Activated CD4-positive, CD25-positive, alpha-beta regulatory T cell treated with anti-CD3 and anti-CD28 coated beads, Interleukin-2, amount 50 U/mL, for 16 hours (primary cell): ENCODE data around the gene LACRT.
"Not testable (repeated sequence)": the region's sequence is repeated elsewhere in the genome, so short reads cannot be mapped to it uniquely, and the experiment has no call there.

Experiments used
- DNase-seq: peaks from one replicate; pipeline ENCODE4 v3.0.0-alpha.2; 2020; ENCODE audit warnings: low read depth, low spot score

LACRT gene, protein sequence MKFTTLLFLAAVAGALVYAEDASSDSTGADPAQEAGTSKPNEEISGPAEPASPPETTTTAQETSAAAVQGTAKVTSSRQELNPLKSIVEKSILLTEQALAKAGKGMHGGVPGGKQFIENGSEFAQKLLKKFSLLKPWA

DNA sequence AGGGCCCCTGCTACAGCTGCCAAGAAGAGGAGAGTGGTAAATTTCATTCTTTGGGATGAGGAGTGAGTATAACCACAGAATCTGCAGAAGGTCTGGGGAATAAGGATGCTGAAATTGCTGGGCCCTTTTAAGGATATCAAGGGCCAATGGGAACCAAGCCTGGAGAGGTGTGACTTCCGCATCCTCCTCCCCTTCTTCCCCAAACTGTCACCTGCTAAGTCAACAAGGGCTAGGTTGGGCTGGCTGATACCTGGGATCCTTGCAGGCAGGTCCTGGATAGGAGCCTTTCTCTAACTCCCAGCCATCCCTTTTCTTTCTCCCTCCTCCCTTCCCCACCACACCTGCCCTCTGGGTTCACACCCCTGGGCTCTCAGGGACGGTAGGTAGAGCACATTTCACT is at the start of gene LACRT:
Gene LACRT (minus strand): TSS at position 101 of the 400 bp plus-strand sequence. CDS start 54 bp downstream, at position 47.
- DNase-seq, result no peak

DNA sequence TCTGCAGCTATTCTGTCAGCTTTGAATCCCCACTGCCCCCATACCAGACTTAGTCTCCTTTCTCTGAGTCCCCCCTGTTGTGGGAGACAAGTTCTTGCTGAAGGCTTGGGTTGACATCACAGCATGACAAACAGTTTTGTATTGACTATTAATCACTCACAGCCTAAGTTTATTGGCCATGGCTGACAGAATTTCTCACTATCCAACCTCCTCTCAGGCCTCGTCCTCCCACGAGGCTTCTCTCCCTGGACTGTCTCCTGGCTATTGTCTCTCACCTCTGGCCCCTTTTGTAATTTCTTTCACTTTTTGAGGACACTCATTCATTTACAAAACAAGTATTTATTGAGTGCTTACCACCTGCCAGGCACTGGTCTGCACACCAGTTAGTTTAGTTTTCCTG is 48.7 kb upstream of the LACRT start:
- no peak for DNase-seq

DNA sequence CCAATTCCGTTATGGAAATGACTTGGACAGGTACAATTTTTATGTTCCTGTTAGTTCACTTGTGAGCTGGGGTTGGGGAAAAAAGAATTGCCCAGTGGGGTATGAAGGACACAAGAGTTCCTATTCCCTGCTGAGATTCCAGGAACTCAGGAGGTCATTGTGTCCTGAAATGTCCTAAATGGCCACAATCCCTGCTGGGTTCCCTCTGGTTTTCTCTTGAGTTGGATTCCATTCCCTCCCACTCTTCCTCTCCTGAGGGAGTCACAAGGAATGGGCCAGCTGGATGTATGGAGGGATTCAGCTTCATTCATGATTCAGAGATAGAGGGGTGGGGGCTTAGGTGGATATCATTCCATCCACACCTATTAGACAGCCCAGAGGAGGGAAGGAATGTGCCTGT is 48.0 kb upstream of the LACRT start:
- no peak for DNase-seq

DNA sequence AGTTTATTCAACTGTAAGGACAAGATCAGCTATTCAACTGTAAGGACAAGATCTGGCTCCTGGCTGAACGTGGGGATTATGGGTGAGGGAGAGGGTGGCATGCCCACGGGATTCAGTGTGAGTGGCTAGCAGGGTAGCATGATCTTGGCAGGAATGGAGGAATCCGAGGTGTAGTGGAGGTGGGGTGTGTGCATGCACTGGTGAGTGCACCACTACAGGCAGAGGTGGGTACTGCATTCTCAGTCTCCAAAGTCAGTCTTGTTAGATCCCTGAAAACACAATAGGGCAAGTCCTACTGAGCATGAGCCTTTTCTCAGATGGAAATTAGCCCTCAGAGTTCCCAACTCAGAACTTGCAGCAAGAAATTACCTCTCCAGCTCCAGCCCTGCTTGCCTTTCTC is 45.7 kb upstream of the LACRT start:
- no peak for DNase-seq

DNA sequence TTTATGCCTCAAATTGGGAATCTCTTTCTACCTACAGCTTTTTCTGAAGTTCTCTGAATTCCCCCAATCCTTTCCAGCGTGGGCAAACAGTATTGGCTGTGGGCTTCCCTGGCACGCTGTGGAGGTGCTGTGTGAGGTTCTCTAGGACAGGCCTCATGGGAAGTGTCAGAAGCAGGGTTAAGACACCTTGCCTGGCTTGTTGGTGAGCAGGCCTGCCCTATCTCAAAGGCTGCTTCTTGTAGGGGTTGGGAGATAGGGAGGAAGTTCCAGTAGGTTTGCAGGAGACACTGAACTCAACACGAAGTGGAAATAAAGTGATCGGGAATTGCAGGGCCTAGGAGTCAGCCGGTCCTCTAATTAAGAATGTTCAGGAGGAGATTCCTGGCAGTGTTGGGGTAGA is 43.4 kb upstream of the LACRT start:
- DNase-seq, result no peak

DNA sequence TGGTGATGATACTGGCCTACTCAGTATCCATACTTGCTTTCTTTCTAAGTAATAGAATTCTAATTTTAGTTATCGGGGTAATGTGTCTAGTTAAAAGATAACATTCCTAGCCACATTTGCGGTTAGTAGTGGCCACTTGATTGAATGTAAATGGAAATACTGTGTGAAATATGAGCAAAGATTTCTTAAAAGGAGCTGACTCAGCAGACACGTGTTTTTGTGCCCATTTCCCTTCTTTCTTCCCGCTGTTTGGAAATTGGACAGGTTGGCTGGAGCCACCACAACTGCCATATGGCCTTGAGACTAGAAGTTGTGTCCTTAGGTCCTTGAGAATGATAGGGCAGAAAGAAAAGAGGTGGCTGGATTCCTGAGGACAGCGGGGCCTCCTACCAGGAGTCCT is 33.2 kb upstream of the LACRT start:
- no peak for DNase-seq

DNA sequence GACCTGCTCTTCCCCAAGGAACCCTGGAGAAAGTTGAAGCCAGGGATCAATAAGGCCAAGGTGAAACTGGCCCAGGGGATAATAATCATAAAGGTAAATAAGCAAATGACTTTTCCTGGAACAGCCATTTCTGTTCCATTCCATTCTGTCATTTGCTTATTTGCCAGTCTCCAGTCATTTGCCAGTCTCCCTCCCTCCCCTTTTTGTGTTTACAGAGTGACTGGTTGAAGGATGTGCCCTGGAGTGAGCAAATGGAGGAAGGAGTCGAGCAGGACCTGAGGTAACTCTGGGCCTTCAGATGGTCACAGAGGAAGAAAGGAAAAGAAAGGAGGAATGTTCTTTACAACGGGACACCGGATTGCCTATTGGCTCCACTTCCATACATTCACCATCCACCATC is 31.3 kb upstream of the LACRT start:
- no peak for DNase-seq

DNA sequence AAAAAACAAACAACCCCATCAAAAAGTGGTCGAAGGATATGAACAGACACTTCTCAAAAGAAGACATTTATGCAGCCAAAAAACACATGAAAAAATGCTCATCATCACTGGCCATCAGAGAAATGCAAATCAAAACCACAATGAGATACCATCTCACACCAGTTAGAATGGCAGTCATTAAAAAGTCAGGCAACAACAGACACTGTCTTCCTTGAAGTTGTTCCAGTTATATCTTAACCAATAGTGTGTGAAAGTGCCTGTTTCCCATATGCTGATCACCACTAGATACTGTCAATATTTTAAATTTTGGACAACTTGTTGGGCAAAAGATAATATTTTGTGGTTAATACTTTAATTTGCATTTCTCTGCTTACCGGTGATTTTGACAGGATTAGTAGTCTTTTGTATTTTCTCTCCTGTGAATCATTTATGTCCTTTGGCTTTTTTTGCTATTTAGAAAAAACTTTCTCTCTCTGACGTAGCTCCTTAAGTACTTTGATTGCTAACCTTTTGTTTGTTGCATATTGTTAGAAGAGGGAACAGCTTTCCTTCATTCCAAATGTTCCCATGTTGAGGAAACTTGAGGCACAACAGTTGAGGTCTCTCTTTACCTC is 30.4 kb upstream of the LACRT start:
- DNase-seq, result not testable (repeated sequence)

DNA sequence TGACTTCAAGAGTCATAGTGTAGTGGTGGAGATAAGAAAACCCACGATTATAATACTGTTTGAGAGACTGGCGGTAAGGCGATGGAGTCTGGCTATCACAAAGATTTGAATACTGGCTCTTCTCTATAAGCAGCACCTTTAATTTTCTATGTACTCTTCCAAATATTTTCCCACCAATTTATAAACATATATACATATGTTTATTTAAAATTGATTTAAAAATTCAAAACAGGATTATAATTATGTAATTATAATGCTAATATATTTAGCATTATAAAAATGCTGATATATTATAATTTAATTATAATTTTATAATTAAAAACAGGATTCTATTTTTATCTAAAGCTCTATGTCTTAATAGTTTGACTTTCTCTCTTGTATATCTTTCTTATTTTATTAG is 28.9 kb upstream of the LACRT start:
- no peak for DNase-seq

DNA sequence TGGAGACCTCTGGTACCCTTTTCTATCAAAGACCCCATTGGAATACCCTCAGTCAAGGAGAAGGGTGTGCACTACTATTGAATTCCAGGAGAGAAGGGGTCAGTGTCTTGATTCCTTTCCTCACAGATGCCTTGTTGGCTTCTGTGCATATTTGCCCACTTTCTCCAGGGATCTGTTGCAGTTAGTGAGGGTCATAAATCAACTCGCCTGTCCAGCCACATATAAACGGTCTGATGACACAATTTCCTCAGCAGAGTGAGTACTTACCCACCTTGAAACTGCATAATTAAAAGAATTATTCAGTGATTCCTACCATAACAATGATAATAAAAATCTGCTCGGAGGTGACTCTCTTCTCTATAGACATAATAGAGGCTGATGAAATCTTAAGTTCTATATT is 27.3 kb upstream of the LACRT start:
- DNase-seq, result no peak

DNA sequence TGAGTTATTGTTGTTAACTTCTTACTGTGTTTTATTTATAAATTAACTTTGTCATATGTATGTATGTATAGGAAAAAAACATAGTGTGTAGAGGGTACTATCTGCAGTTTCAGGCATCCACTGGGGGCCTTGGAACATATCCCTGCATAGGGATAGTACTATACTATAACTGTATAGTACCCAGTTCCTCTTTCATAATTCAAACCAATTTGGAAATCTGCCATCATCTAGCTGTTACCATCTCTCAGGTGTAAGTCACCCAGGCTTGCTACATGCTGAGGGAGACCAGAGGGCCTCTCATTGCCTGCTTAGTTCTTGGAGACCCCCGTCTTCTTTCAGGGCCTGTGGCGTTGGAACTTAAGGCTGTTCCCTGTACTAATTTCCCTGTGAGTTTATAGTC is 26.4 kb upstream of the LACRT start:
- DNase-seq, result no peak

DNA sequence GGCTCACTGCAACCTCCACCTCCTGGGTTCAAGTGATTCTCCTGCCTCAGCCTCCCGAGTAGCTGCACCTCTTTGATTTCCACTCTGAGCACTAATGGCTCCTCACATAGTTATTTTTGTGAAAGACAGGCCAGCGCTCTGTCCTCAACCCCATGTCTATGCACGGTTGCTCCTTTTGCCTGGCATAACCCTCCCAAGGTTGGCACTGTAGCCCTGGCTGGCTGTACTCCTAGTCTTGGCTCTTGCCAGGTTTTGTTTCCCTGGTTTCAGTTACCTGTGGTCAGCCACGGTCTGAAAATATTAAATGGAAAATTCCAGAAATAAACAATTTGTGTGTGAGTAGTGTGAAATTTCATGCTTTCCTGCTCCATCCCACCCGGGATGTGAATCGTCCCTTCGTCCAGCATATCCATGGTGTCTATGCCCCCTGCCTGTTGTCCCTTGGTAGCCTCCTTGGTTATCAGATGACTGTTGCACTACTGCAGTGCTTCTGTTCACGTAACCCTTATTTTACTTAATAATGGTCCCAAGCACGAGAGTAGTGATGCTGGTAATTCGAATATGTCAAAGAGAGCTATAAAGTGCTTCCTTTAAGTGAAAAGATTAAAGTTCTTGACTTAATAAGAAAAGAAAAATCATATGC is 25.7 kb upstream of the LACRT start:
- DNase-seq, result no peak

DNA sequence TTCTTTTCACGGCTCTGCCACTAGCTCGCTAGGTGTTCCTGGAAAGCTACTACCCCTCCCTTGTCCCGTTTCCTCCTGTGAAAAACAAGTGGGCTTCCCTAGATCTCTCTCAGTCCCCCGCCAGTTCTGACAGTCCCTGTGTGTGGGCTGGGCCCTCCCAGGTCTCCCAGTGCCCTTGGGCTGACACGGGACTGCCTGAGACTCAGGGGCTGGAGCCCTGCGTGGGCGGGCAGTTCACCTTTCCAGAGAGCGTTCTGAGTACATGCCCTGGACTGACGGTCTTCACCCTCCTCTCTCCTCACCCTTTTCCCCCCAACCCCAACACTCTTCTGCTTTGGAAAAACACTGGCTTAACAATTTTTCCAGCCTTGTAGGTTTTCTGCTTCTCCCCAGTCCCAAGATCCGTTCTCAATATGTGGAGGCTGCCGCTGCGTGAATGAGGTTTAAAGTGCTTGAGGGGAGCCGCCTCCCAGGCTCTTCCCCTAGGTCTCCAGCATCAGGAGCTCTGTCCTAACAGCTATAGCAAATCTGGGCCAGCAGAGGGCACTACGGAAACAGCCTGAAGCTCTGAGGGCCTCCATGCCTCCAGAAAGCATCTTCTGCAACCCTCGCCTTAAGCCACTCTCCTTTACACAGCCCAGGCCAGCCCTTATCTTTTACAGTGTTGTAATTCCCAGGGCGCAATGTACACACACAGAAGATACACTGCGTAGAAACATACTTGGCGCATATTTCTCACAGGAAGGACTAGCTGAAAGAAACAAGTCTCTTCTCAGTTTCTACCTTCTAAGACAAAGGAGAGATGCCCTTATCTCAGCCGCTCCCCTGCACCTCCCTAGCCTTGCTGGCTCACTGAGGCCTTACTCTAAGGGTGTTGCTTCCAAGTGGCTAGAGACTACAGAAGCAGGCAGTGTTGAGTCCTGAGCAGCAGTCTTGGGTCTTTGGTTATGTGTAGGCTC is 23.9 kb upstream of the LACRT start:
- DNase-seq, result peak; percentile 5

DNA sequence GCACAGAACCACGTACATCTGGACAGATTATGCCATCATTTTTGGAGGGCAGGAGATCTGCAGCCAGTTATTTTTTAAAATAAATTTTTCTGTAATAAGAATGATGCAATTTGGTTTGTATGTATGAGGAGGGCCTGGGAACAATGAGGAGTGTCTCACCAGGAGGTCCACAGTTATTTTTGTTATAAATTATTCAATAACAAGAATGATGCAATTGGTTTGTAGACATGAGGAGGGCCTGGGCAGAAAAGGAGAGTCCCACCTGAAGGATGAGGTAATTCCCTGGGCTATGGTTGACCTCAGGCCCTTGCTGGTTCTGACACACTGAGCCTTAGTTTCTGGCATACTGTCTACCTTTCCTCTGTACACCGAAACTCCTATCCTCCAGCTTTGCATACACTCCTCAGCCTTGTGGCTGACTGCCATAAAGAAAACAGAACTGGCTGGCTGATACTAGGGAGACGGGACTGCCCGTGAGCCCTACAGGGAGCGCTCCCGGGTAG is 22.5 kb upstream of the LACRT start:
- DNase-seq, result no peak

DNA sequence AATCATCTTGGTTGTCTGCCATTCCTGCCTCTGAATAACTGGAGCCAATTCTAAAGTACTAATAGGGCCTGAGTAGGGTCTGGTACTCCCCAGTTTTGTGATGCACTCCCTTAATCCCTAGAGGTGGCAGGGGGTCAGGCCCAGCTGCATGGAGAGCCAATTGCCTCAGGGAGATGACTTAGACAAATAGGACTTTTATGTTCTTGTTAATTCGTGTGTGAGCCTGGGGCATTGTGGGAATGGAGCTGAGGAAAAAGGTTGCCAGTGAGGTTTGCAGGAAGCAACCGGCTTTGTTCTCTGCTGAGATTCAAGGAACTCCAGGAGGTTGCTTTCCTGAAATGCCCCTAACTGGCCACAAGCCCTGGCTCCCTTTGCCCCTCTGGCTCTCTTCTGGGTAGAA is 20.2 kb upstream of the LACRT start:
- DNase-seq, result no peak

DNA sequence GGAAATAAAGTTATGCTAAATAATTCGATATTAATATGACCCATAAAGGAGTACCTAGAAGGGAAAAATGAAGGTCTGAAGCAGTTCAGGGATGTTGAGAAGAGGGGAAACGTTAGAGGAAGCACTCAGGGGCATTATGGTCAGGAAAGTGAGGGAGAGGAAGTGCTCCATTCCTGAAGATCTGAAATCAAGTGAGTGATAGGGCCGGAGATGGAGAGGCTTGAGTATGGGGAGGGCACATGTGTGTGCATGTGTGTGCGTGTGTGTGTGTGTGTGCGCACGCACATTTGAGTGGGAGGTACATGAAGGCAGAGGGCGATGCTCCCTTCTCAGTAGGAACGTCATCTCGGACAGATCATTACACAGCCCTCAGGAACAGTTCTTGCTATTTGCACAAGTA is 18.3 kb upstream of the LACRT start:
- no peak for DNase-seq

DNA sequence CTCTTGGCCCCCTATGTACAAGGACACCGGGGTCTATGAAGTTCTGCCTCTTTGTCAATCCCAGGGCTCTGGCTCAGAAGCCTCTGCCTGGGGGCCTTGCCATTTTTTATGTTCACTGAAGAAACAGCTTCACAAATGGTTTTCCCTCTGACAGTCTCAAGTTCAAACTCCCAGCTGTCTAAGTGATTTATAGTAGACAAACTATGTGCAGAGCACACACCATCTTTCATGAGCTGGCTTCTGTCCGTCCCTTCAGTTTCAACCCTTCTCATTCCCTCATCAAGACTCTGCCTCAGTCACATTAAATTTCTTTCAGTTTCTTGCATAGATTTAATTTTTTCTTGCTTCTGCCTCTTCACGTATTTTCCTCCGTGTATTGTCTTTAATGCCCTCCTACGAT is 16.2 kb upstream of the LACRT start:
- no peak for DNase-seq

DNA sequence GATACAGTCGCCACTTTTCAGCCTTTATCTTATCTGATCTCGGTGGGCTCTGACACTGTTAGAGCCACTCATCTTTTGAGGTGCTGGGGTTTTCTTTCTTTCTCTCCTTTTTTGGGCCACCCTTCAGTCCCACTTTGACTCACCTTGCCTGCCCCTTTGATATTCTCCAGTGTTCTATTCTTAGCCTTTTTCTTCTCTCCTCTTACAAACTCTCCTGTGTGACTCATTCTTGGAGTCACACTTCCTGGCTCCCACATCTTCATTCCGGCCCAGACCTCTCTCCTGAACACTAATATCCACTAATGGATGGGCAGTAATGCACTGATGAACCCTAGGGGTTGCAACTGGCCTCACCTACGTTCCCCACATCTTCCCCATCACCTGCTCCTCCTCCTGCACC is 15.7 kb upstream of the LACRT start:
- DNase-seq, result no peak

DNA sequence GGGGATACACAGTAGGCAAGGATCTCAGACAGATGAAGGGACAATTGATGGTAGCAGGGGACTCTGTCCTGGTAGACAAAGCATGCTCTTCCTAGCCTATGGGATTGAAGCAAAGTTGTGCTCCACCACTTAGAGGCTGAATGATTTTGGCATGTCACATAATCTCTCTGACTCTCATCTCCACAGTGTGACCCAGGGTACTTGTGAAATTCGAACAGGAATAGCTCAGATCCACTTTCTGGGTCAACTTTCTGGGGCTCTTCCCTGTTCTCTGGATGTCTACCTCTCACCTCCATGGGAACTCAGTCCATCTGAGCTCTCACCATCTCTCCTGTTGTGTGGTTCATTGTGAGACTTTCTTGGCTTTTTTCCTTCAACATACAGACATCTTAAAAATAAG is 15.1 kb upstream of the LACRT start:
- DNase-seq, result no peak

DNA sequence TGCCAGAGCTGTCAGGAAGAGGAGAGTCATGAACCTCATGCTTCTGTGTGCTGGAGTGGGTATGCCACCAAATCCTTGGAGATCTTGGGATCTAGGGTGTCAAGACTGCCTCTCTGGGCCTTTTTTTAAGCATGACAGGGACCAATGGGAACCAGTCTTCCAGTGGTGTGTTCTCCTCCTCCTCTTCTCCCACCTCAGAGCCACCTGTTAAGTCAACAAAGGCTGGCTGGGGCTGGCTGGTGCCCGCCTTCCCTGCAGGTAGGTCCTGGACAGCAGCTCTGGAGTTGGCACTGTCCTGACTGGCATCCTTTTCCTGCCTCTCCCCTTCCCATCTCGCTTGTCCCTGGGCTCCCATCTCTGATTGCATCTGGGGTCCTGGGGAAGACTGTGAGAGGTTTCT is 13.6 kb upstream of the LACRT start, which contains the start of gene DCD:
Gene DCD (minus strand): TSS at position 101 of the 400 bp plus-strand sequence. CDS start 62 bp downstream, at position 39.
- no peak for DNase-seq

DNA sequence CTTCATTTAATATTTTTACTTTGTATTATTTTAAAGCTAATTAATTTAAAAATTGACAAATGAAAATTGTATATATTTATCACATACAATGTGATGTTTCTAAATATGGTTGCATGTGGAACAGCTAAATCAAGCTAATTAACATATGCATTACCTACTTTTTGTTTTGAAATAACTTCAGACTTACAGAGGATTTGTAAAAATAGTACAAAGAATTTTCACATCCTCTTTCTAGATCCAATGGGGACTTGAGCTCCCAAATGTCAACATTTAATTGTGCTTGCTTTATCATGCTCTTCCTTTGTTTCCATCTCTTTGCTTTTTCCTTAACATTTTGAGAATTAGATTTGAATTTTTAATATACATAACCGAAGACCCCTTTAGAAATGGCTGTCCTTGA is 6.9 kb upstream of the LACRT start:
- no peak for DNase-seq

DNA sequence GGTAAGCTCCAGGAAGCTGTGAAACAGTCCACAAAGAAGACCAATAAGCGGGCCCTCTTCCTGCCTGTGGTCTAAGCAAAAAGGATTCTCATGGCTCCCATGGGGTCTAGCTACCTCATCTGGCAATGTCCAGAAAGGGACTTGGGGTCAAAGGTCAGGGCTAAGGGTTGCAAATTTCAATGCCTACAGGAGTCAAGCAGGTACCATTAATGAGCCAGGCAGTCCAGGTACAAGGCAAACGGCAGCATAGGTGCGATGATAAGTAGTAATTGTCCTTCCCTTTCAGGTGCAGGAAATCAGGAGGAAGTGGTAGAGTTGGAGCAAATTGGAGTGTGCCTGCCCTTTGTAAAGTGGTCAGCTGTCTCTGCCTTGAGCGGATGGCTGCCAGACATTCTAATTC is 6.4 kb upstream of the LACRT start:
- no peak for DNase-seq
